Epithelial cell of esophagus (primary cell): ENCODE results near the gene CPTP.
"Not testable (repeated sequence)": the region's sequence is repeated elsewhere in the genome, so short reads cannot be mapped to it uniquely, and the experiment has no call there.

Source experiments
- DNase-seq: peaks from one replicate; pipeline ENCODE4 v3.0.0; 2010; ENCODE audit warnings: low read depth
- H3K4me3 ChIP-seq: 2 replicates; pipeline ENCODE4 v1.5.1; 2011; ENCODE audit warnings: mild to moderate bottlenecking, low read length, control low read depth
- CTCF ChIP-seq: IDR thresholded peaks from 2 replicates; pipeline ENCODE4 v1.5.1; 2011; ENCODE audit warnings: low read depth, mild to moderate bottlenecking, low read length, control low read depth, inconsistent platforms; ENCODE audit not compliant: insufficient read depth; ENCODE audit errors: missing control alignments

CPTP gene

GRCh38 chr1:1312450-1313314 lies 11.9 kb upstream of the CPTP start:
- DNase-seq, result no peak
- no peak overlapping the region for H3K4me3 ChIP-seq
- TF ChIP-seq CTCF, result no peak

- TF ChIP-seq CTCF, result no peak
- no peak overlapping the region for H3K4me3 ChIP-seq
- no peak for DNase-seq
Measured at GRCh38 chr1:1313500-1314236, 10.9 kb upstream of the CPTP start.

GRCh38 chr1:1314237-1314586 lies 10.4 kb upstream of the CPTP start:
- DNase-seq, result no peak
- no peak for TF ChIP-seq CTCF
- no peak overlapping the region for H3K4me3 ChIP-seq

- no peak for DNase-seq
- no peak overlapping the region for H3K4me3 ChIP-seq
- TF ChIP-seq CTCF, result no peak
Measured at GRCh38 chr1:1314678-1315335, 9.8 kb upstream of the CPTP start.

- no peak for DNase-seq
- TF ChIP-seq CTCF, result no peak
- H3K4me3 ChIP-seq, result no peak overlapping the region
Measured at GRCh38 chr1:1315435-1315954, 9.1 kb upstream of the CPTP start.

GRCh38 chr1:1316199-1316598 lies 8.4 kb upstream of the CPTP start:
- not testable (repeated sequence) for H3K4me3 ChIP-seq, DNase-seq

GRCh38 chr1:1317420-1317819 lies 7.2 kb upstream of the CPTP start:
- no peak for TF ChIP-seq CTCF
- DNase-seq, result no peak
- no peak overlapping the region for H3K4me3 ChIP-seq
